Measurements from ENCODE around the gene ZMYM1.
"Not testable (repeated sequence)": the region's sequence is repeated elsewhere in the genome, so short reads cannot be mapped to it uniquely, and the experiment has no call there.

Gene ZMYM1

DNA sequence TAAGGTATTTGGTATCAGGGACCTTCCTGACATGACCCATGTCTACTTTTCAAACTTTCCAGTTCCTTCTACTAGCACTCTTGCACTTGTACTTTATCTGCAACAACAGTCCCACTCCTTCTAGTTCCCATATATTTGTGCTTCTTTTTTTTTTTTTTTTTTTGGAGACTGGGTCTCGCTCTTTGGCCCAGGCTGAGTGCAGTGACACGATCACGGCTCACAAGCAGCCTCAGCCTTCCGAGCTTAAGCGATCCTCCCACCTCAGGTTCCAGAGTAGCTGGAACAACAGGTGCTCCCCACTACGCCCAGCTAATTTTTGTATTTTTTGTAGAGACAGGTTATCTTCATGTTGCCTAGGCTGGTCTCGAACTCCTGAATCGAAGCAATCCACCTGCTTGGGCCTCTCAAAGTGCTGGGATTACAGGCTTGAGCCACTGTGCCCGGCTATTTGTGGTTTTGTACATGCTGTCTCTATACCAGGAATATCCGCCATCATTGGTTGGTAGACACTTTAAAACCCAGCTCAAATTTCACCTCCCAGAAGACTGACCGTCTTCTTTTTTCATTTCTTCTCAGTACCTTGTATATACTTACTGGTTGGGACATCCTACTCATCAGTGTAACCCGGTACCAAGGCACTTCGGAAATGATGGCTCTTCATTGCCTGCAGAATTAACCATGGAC, 1.1 kb downstream of the ZMYM1 start:
- no peak for DNase-seq

DNA sequence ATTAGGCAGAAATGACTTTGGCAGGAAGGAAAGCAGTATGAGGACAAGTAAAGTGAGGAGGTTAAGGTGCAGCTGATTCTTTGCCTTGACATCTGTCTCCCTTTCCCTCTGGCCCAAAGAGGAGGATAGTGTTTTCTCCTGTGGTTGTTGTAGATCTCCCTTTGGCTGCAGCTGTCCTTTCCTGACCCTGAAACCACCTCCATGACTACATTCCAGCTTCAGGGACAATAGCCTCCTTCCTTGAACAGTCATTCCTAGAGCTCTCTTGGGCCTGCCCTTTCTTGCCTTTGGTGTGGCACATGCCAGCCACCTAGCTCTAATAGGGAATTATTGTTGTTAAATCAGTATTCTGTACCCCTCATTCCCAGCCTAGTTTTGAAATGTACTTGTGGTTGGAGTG, 6.2 kb downstream of the ZMYM1 start:
- no peak for DNase-seq

DNA sequence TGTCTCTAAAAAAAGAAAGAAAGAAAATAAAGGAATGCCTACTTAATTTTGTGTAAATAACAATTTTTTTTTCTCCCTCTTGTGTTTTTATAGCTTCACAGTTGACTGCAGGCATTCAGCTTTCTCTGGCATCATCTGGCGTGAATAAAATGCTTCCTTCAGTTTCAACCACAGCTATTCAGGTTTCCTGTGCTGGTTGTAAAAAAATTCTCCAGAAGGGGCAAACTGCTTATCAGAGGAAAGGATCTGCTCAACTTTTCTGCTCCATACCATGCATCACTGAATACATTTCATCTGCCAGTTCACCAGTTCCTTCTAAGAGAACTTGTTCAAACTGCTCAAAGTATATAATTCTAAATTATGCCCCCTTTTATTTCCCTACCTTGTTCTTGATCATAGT, 18.0 kb downstream of the ZMYM1 start:
- DNase-seq: no peak

- DNase-seq: no peak
Observed at GRCh38 chr1:35111106-35111505, 31.9 kb downstream of the ZMYM1 start.

GRCh38 chr1:35112668-35113067, 33.5 kb downstream of the ZMYM1 start:
- DNase-seq: no peak

GRCh38 chr1:35115459-35116383, 36.5 kb downstream of the ZMYM1 start:
- DNase-seq: no peak

- DNase-seq: no peak
Observed at GRCh38 chr1:35120458-35121133, 41.4 kb downstream of the ZMYM1 start.

GRCh38 chr1:35122311-35122710, 43.1 kb downstream of the ZMYM1 start:
- no peak for DNase-seq

- DNase-seq: no peak
Observed at GRCh38 chr1:35126546-35126945, 47.4 kb downstream of the ZMYM1 start.

DNA sequence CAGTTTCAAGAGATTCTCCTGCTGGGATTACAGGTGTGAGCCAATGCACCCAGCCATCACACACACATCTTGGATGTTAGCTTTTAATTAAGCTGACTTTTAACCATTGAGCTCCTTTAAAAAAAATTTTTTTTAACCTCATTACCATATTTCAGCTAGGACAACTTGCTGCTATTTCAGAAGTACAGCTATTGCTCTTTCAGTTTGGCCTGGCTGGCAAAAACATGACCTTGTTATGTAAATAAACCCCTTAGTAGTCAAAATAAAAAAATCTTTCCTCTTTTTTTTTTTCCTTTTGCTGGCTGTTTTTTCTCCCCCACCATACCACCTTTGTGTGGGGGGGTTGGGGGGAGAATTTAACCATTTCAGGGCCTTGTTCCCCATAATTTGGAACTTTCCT, 49.9 kb downstream of the ZMYM1 start:
- no peak for DNase-seq

DNA sequence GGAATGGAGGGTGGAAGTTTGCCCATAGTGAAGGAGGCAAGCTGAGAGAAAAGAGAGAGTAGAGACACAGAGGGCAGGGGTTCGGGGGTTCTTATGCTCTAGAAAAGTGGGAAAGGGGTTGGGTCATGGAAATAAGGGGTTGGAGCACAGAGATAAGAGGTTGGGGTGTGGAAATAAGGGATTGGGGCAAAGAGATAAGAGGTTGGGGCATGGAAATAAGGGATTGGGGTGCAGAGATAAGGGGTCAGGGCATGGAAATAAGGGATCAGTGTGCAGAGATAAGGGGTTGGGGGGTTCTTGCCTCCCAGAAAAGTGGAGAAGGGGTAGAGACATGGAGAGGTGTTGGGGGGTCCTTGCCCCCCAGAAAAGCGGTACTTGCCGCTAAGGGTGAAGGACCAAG, 57.6 kb downstream of the ZMYM1 start:
- DNase-seq: no peak

GRCh38 chr1:35137590-35137989, 58.4 kb downstream of the ZMYM1 start:
- DNase-seq: not testable (repeated sequence)

GRCh38 chr1:35142294-35142693, 63.1 kb downstream of the ZMYM1 start:
- not testable (repeated sequence) for DNase-seq

DNA sequence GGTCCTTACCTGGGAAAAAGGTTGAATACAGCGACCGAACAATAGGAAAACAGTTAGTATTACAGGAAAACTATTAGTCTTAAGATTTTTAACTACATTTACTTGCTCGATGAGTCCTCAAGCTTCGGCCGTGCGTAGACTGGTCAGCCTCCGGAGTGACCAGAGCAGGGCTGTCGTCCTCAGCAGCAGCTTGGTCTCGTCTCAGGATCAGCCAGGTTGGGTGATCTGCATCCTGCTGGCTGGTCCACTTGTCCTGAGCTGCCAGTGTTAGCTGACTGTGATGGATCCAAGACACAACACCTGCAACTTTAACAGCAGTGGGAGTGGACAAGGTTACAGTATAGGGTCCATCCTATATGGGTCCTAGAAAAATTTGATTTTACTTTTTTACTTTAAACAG, 63.5 kb downstream of the ZMYM1 start:
- DNase-seq: not testable (repeated sequence)

DNA sequence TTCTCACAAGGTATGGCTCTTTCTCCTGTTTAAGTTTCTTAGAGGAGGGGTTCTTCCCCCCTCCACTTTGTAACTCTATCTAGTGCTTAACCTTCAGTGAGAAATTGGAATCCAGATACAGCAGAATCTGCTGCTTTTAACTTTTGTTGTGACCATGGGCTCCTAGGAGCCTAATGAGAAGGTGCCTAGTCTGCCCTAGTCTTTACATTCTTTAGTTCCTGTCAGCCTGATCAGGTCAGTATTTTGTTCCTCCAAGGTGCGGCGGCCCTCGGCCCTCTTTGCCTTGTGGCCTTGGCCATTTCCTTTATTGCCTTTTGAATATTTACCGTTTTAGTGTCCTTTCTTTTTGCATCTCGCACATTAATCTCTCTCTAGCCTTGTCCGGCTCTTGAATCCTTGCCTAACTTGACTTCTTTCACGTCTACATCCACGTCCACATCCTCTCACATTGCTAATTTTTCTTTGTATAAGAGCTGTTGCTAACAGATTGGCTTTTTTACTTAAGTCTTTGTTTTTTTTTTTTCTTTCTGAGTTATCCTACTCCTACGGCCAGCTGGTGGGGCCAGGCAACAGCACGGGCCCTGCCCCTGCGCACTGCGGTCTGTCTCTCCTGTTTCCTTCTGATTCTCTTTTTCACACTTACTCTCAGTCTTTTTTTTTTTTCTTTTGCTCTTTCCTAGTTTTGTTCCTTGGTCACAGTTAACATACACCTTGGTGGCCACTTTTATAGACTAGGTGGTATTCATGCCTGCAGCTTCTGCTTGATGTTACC, 64.7 kb downstream of the ZMYM1 start:
- DNase-seq: no peak

DNA sequence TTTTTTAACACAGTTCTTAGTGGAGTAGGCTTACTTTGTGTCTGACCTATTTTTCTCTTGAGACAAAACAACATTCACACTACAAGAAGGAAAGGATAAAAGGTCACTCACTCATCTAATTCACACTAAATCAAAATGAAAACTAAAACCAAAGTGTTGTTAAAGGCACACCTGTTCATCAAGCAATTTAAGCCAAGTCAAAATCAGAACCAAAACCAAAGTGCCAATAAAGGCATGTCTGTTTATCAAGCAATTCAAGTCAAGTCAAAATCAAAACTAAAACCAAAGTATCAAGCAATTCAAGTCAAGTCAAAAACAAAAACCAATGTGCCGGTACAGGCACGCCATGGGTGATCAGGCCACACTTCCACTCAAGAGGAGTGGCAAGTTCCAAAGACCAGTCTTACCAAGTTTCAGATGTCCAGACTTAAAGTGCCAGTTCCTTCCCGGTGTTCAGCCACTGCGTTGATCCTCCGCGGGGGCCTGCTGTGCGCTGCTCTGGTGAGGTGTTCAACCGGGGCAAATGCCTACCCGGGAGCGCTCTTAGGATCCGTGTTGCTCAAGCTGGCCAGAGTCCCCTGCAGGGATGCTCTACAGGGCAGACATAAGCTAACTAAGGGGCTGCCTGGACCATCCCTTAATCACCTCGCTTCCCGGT, 66.8 kb downstream of the ZMYM1 start:
- not testable (repeated sequence) for DNase-seq

DNA sequence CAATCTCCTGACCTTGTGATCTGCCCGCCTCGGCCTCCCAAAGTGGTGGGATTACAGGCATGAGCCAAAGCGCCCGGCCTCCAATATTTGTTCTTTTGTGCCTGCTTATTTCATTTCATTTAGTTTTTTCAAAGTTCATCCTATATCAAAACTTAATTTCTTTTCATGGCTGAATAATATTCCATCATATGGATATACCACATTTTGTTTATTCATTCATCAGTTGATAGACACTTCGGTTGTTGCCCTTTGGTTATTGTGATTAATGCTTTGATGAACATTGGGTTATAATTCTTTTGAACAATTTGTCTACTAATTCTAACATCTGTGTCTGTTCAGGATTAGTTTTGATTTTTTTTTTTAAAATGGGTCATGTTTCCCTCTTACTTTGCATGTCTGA, 72.0 kb downstream of the ZMYM1 start:
- DNase-seq: no peak

- DNase-seq: no peak
Observed at GRCh38 chr1:35164893-35165292, 85.7 kb downstream of the ZMYM1 start.
